OCI-LY3 (cell line): ENCODE measurements around the gene TNNI2.

Experiments used
- H2AFZ ChIP-seq: fragments of 200-600, 300-600 bp; shearing (Covaris generic); 2 replicates; pipeline ENCODE4 v1.6.0; 2014; ENCODE audit warnings: antibody characterized with exemption, low read depth, low read length
- H3K27ac ChIP-seq: fragments of 200-600, 300-600 bp; sonication (generic); 2 replicates; pipeline ENCODE4 v1.5.1; 2014; ENCODE audit warnings: mild to moderate bottlenecking, low read length, moderate library complexity, mixed read lengths
- H3K27me3 ChIP-seq: fragments of 200-600, 300-600 bp; sonication (generic); 2 replicates; pipeline ENCODE4 v1.6.1; 2014; ENCODE audit warnings: low read depth, low read length, mixed read lengths
- H3K36me3 ChIP-seq: fragments of 200-600, 300-600 bp; sonication (generic); replicated peaks from 2 replicates; pipeline ENCODE3; 2014; ENCODE audit warnings: low read depth, low read length, mixed read lengths
- H3K4me1 ChIP-seq: fragments of 300-600, 200-600 bp; sonication (generic); 2 replicates; pipeline ENCODE4 v1.6.1; 2014; ENCODE audit warnings: low read length, mixed read lengths
- H3K4me2 ChIP-seq: fragments of 200-600, 300-600 bp; sonication (generic); 2 replicates; pipeline ENCODE4 v1.6.1; 2014; ENCODE audit warnings: low read length, mixed read lengths
- H3K4me3 ChIP-seq: fragments of 300-600, 200-600 bp; sonication (generic); 2 replicates; pipeline ENCODE4 v1.5.1; 2014; ENCODE audit warnings: antibody characterized with exemption, mild to moderate bottlenecking, low read length, moderate library complexity
- H3K79me2 ChIP-seq: fragments of 300-600, 200-600 bp; shearing (Covaris generic); 2 replicates; pipeline ENCODE4 v1.6.1; 2014; ENCODE audit warnings: mild to moderate bottlenecking, low read length, mixed read lengths
- H3K9ac ChIP-seq: fragments of 300-600, 200-600 bp; shearing (Covaris generic); 2 replicates; pipeline ENCODE4 v1.6.0; 2014; ENCODE audit warnings: mild to moderate bottlenecking, low read length, moderate library complexity
- H3K9me3 ChIP-seq: fragments of 200-600, 300-600 bp; shearing (Covaris generic); 2 replicates; pipeline ENCODE4 v1.6.1; 2014; ENCODE audit warnings: low read length, mixed read lengths; ENCODE audit not compliant: insufficient read depth
- H4K20me1 ChIP-seq: fragments of 200-600, 300-600 bp; sonication (generic); 2 replicates; pipeline ENCODE4 v1.6.1; 2016; ENCODE audit warnings: low read length, mixed read lengths; ENCODE audit not compliant: insufficient read depth
- EZH2phosphoT487 ChIP-seq: fragments of 200-600 bp; shearing (Covaris generic); IDR thresholded peaks from 2 replicates; pipeline ENCODE4 v1.6.1; 2018; ENCODE audit warnings: antibody characterized with exemption, mixed run types, low read depth
- TF ChIP-seq, protein P1 (sequence below): fragments of 200-600, 300-600 bp; sonication (generic); IDR thresholded peaks from 2 replicates; pipeline ENCODE4 v1.5.1; 2014; ENCODE audit warnings: antibody characterized with exemption, low read length, low read depth

TNNI2 gene

DNA sequence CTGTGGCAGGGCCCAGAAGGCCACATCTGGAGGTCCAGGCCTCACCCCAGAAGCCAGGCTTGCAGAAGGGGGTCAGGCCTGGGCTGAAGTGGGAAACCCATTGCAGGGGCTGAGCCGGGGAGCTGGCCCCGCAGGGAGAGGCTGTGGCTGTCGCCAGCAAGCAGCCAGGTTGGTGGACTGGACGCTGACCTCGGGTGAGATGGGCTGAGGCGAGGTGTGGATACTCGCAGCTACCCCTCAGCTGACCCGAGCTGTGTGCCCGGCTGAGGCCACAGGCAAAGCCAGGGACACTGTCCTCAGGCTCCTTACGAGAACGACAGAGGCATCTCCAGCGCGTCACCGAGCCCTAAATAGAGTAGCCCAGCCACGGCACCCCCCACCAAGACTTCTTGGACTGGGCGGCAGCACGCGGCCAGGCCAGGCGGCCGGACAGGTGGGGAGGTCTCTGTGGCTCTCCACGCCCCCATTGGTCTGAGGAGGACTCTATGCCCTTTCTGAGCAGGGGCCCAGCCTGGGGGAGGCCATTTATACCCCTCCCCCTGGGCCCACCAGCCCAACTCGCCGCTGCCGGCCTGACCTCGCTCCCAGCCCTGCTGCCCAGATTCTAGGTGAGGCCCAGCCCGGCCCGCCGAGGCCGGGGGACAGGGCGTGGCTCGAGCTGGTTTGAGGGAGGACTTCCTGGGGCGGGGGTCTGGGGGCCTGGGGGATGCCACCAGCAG lies at the start of gene TNNI2:
Gene TNNI2 (plus strand): TSS at position 556 of the 719 bp plus-strand sequence. CDS start 716 bp downstream, outside the sequence.
- TF ChIP-seq, protein P1, sequence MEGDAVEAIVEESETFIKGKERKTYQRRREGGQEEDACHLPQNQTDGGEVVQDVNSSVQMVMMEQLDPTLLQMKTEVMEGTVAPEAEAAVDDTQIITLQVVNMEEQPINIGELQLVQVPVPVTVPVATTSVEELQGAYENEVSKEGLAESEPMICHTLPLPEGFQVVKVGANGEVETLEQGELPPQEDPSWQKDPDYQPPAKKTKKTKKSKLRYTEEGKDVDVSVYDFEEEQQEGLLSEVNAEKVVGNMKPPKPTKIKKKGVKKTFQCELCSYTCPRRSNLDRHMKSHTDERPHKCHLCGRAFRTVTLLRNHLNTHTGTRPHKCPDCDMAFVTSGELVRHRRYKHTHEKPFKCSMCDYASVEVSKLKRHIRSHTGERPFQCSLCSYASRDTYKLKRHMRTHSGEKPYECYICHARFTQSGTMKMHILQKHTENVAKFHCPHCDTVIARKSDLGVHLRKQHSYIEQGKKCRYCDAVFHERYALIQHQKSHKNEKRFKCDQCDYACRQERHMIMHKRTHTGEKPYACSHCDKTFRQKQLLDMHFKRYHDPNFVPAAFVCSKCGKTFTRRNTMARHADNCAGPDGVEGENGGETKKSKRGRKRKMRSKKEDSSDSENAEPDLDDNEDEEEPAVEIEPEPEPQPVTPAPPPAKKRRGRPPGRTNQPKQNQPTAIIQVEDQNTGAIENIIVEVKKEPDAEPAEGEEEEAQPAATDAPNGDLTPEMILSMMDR: no peak
- TF ChIP-seq EZH2phosphoT487: no peak
- H4K20me1 ChIP-seq: no peaks in the 10 kb centered on the region
- 0 out of 2 replicates have a peak within 1 kb of the TSS, but pooled peaks have one; percentile 29 for H3K27ac ChIP-seq
- no peaks in the 10 kb centered on the region for H3K79me2 ChIP-seq
- peaks cover 48% of the 10 kb centered on the region for H3K4me1 ChIP-seq
- H3K9me3 ChIP-seq: no peaks in the 10 kb centered on the region
- H3K9ac ChIP-seq: peak within 1 kb of the TSS; percentile 63; the same call in 1 of the 2 replicates
- H3K27me3 ChIP-seq: peaks cover 38% of the 10 kb centered on the region
- no peak within 1 kb of the TSS for H2AFZ ChIP-seq
- H3K36me3 ChIP-seq: no peaks in the 10 kb centered on the region
- peak within 1 kb of the TSS; percentile 72 for H3K4me3 ChIP-seq
- H3K4me2 ChIP-seq: peak within 1 kb of the TSS; percentile 86

DNA sequence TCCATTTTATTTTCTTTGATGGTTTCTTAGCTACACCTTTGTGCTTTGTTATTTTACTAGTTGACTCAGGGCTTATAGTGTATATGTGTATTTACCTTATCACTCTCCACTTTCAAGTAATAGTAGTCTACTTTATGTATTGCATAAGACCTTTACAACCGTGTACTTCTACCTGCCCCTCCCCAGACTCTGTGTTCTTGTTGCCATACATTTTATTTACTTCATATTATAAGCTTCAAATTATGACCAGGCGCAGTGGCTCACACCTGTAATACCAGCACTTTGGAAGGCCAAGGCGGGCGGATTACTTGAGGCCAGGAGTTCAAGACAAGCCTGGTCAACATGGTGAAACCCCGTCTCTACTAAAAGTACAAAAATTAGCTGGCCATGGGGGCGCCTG lies 46.9 kb upstream of the TNNI2 start:
- H3K4me1 ChIP-seq: no peaks in the 10 kb centered on the region
- peaks cover 12% of the 10 kb centered on the region; the same call in 1 of the 2 replicates for H3K27me3 ChIP-seq
- TF ChIP-seq, protein P1: no peak
- TF ChIP-seq EZH2phosphoT487: no peak
- no peak overlapping the region for H3K4me3 ChIP-seq
- no peak overlapping the region for H3K9ac ChIP-seq
- H3K9me3 ChIP-seq: no peaks in the 10 kb centered on the region
- H3K79me2 ChIP-seq: no peaks in the 10 kb centered on the region
- no peak overlapping the region for H3K27ac ChIP-seq
- H3K36me3 ChIP-seq: no peaks in the 10 kb centered on the region
- H2AFZ ChIP-seq: no peak overlapping the region
- H3K4me2 ChIP-seq: no peak overlapping the region
- no peaks in the 10 kb centered on the region for H4K20me1 ChIP-seq

DNA sequence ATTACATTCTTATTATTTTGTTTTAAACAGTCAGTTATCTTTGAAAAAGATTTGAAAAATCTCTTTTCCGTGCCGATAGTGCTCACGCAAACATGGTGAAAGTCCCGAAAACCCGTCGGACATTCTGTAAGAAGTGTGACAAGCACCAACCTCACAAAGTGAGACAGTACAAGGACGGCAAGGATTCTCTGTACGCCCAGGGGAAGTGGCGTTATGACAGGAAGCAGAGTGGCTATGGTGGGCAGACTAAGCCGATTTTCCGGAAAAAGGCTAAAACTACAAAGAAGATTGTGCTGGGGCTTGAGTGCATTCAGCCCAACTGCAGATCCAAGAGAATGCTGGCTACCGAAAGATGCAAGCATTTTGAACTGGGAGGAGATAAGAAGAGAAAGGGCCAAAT lies 46.3 kb upstream of the TNNI2 start:
- Histone ChIP-seq H3K9ac (no peak overlapping the region), H2AFZ (no peak overlapping the region), H3K27me3 (peaks cover 15% of the 10 kb centered on the region; the same call in 1 of the 2 replicates), H3K36me3 (no peaks in the 10 kb centered on the region), H3K4me2 (no peak overlapping the region), H3K79me2 (no peaks in the 10 kb centered on the region), H3K4me1 (no peaks in the 10 kb centered on the region), H3K27ac (no peak overlapping the region), H4K20me1 (no peaks in the 10 kb centered on the region), H3K4me3 (no peak overlapping the region), H3K9me3 (no peaks in the 10 kb centered on the region)
- TF ChIP-seq, protein P1: no peak
- no peak for TF ChIP-seq EZH2phosphoT487

DNA sequence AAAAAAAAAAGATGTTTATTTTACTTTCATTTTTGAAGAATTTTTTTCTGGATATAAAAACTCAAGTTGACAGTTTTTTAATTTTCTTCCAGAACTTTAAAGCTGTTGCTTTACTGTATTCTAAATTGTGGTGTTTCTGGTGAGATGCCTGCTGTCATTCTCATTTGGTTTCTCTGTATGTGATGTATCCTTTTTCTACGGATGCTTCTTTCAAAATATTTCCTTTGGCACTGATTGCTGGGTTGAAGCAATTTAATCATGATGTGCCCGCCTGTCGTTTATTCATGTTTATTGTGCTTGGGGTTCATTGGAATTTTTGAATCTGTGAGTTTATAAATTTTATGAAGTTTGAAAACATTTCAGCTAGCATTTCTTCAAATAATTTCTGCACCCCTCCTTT lies 45.7 kb upstream of the TNNI2 start:
- no peak overlapping the region for H2AFZ ChIP-seq
- H3K4me3 ChIP-seq: no peak overlapping the region
- no peak for TF ChIP-seq EZH2phosphoT487
- TF ChIP-seq, protein P1: no peak
- H3K4me1 ChIP-seq: no peaks in the 10 kb centered on the region
- no peak overlapping the region for H3K4me2 ChIP-seq
- no peaks in the 10 kb centered on the region for H4K20me1 ChIP-seq
- H3K36me3 ChIP-seq: no peaks in the 10 kb centered on the region
- H3K79me2 ChIP-seq: no peaks in the 10 kb centered on the region
- H3K27ac ChIP-seq: no peak overlapping the region
- H3K9me3 ChIP-seq: no peaks in the 10 kb centered on the region
- peaks cover 17% of the 10 kb centered on the region; the same call in 1 of the 2 replicates for H3K27me3 ChIP-seq
- H3K9ac ChIP-seq: no peak overlapping the region
